ENCODE data around the gene RNASE4. TPM values are rescaled to one million over a fixed set of nuclear protein-coding genes. Genes with fewer than 3 reads are reported as not detected.

RNASE4 gene
- total RNA-seq, 3 donors from 2014 or later (not counting 1 experiment from before 2014, with no cell fraction given): 0.60 to 0.68 TPM; not detected in 1

DNA sequence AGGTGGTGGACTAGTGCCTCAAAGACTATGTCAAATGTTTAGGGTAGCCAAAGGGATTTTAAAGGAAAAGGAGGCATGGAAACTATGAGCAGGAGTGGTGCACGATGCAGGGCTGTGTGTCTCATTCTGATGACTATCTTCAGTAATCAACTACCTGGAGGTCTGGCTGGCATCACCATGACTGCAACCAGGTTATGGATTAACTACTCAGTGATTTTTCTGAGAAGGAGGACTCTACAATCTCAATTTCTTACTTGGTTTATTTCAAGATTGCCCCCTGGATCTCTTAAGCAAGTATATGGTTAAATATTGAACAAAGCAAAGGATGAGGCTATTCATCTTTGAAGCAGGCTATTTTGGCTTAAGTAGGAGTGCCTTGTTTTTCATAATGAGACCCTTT lies 42.2 kb downstream of the RNASE4 start:
- H3K4me1 ChIP-seq (ENCODE audit: control insufficient read depth, insufficient read depth, low read length): no peaks in the 10 kb centered on the region
- H3K27me3 ChIP-seq (ENCODE audit: control insufficient read depth, insufficient read depth, low read length): no peaks in the 10 kb centered on the region
- no peak for ATAC-seq
- no peak for DNase-seq
- no peak overlapping the region for H3K27ac ChIP-seq (ENCODE audit: low read length)
- Mint-ChIP-seq H3K4me1 (no peaks in the 10 kb centered on the region), H3K4me3 (no peak overlapping the region), H3K27me3 (ENCODE audit: low read depth in 2 of 2) (peaks cover 24 to 53% of the 10 kb centered on the region in 2 donors), H3K27ac (no peak overlapping the region), H3K36me3 (no peaks in the 10 kb centered on the region), H3K9me3 (no peaks in the 10 kb centered on the region)
- no peaks in the 10 kb centered on the region for H3K9me3 ChIP-seq (ENCODE audit: control insufficient read depth, insufficient read depth, low read length)
- H3K4me3 ChIP-seq (ENCODE audit: low read length): no peak overlapping the region
- H3K36me3 ChIP-seq (ENCODE audit: control insufficient read depth, insufficient read depth, low read length): no peaks in the 10 kb centered on the region
- intact Hi-C loops (cut with micrococcal nuclease): no loop called here
- no peak for TF ChIP-seq CTCF (IDR thresholded peaks at IDR 0.05)
- 86% methylated on average over 1 of the region's 1 CpG for WGBS (ENCODE audit: insufficient coverage)

DNA sequence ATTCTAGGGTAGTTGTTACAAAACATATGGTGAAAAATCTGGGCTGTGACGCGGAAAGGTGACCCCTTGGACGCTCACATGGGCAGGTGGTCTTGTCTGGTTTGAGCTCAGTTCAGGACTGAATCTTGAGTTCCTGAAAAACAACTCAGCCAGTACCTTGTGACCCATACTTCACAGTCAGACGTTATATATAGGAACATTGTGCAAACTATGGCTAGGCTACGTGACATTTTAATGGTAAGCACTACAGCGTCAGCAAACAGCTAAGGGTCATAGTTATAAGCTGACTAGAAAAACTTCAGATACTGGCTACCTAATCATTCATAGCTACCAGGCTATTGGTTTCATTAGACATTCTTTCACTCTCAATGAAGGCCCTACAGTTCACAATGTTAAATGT lies 46.5 kb downstream of the RNASE4 start:
- no peaks in the 10 kb centered on the region for H3K36me3 Mint-ChIP-seq
- 72% methylated on average over 6 of the region's 6 CpGs for WGBS (ENCODE audit: insufficient coverage)
- H3K27ac Mint-ChIP-seq: no peak overlapping the region
- H3K27me3 Mint-ChIP-seq (ENCODE audit: low read depth in 2 of 2): peaks cover 10 to 22% of the 10 kb centered on the region in 2 donors
- TF ChIP-seq CTCF (IDR thresholded peaks at IDR 0.05): no peak
- intact Hi-C loops (cut with micrococcal nuclease): no loop called here
- Histone ChIP-seq H3K4me3 (ENCODE audit: low read length) (no peak overlapping the region), H3K27me3 (ENCODE audit: control insufficient read depth, insufficient read depth, low read length) (no peaks in the 10 kb centered on the region), H3K27ac (ENCODE audit: low read length) (no peak overlapping the region), H3K9me3 (ENCODE audit: control insufficient read depth, insufficient read depth, low read length) (no peaks in the 10 kb centered on the region), H3K4me1 (ENCODE audit: control insufficient read depth, insufficient read depth, low read length) (no peaks in the 10 kb centered on the region), H3K36me3 (ENCODE audit: control insufficient read depth, insufficient read depth, low read length) (no peaks in the 10 kb centered on the region)
- H3K4me1 Mint-ChIP-seq: no peaks in the 10 kb centered on the region
- no peak for ATAC-seq
- no peak for DNase-seq
- H3K9me3 Mint-ChIP-seq: no peaks in the 10 kb centered on the region
- H3K4me3 Mint-ChIP-seq: no peak overlapping the region

GRCh38 chr14:20732477-20732876 lies 48.1 kb downstream of the RNASE4 start:
- intact Hi-C loops (cut with micrococcal nuclease): no loop called here

More at GRCh38 chr14:20732477-20732876, 48.1 kb downstream of the RNASE4 start:
- Mint-ChIP-seq H3K36me3 (no peaks in the 10 kb centered on the region), H3K4me3 (no peak overlapping the region), H3K4me1 (no peaks in the 10 kb centered on the region), H3K27ac (no peak overlapping the region), H3K27me3 (ENCODE audit: low read depth in 2 of 2) (peaks cover 5 to 7% of the 10 kb centered on the region in 2 donors), H3K9me3 (no peaks in the 10 kb centered on the region)
- 100% methylated on average over 3 of the region's 5 CpGs for WGBS (ENCODE audit: insufficient coverage)
- no peak overlapping the region for H3K27ac ChIP-seq (ENCODE audit: low read length)
- H3K36me3 ChIP-seq (ENCODE audit: control insufficient read depth, insufficient read depth, low read length): no peaks in the 10 kb centered on the region
- H3K9me3 ChIP-seq (ENCODE audit: control insufficient read depth, insufficient read depth, low read length): no peaks in the 10 kb centered on the region
- H3K4me1 ChIP-seq (ENCODE audit: control insufficient read depth, insufficient read depth, low read length): no peaks in the 10 kb centered on the region
- ATAC-seq (no peak), DNase-seq (no peak)
- no peak for TF ChIP-seq CTCF (IDR thresholded peaks at IDR 0.05)
- H3K27me3 ChIP-seq (ENCODE audit: control insufficient read depth, insufficient read depth, low read length): no peaks in the 10 kb centered on the region
- no peak overlapping the region for H3K4me3 ChIP-seq (ENCODE audit: low read length)
